K562 (cell line): ENCODE measurements around the gene SLC25A15. TPM values are rescaled to one million over a fixed set of nuclear protein-coding genes. Genes with fewer than 3 reads are reported as not detected.

Experiments used
- ATAC-seq: fragments of 200-7000 bp; cut with Tn5 transposase; 3 replicates; pipeline ENCODE4 v1.9.1; 2020; ENCODE audit warnings: moderate library complexity
- BruUV-seq: library from RNA; stranded (reverse); fragments of 400-500 nt; replicated peaks from 2 replicates; lab custom pipeline; 2021; lab: Mats Ljungman, UMichigan
- CTCF ChIA-PET: fragments of 300-600 bp; formaldehyde crosslinking; extraction: SDS; loops from one replicate; lab custom pipeline; 2021; ENCODE audit warnings: low intra/inter-chr PET ratio; lab: Yijun Ruan, JAX
- POLR2A ChIA-PET: fragments of 300-600, 350-650 bp; sonication (Branson Sonifier 250); formaldehyde crosslinking; extraction: SDS; loops from one replicate; lab custom pipeline; 2021; ENCODE audit warnings: antibody characterized with exemption, inconsistent platforms; lab: Yijun Ruan, JAX
- DNase-seq, 4 experiments: peaks; one replicate each; pipeline versions ENCODE4 v3.0.0 to v3.0.0-alpha.2; 2011 to 2018; ENCODE audit warnings: low spot score in 3 of 4, mixed read lengths in 3 of 4; ENCODE audit errors: extremely low read depth in 1 of 4
- FAIRE-seq: peaks from 2 replicates; lab custom pipeline; 2011; peaks lifted over from hg19 to GRCh38; lab: Jason Lieb, UNC
- H2AFZ ChIP-seq: 2 replicates; pipeline ENCODE4 v1.6.0; 2011; ENCODE audit warnings: low read depth, low read length, control low read depth, inconsistent platforms
- H3K27ac ChIP-seq: fragments of 200-600 bp; 3 replicates; pipeline ENCODE4 v1.8.0; 2011; ENCODE audit warnings: low read depth, mild to moderate bottlenecking, control low read depth, inconsistent platforms, low read length, moderate library complexity, mixed read lengths; ENCODE audit errors: extremely low read depth
- H3K27me3 ChIP-seq, 2 experiments: fragments of 300-600 bp in 1 of 2; 2 replicates in 1 of 2; 3 replicates in 1 of 2; pipeline versions ENCODE4 v1.6.0 to v1.8.0; 2011; ENCODE audit warnings: inconsistent platforms in 2 of 2, low read length in 2 of 2, mild to moderate bottlenecking in 1 of 2, mixed read lengths in 1 of 2, moderate library complexity in 1 of 2; ENCODE audit not compliant: control insufficient read depth in 2 of 2, insufficient read depth in 2 of 2
- H3K36me3 ChIP-seq: fragments of 300-600 bp; 3 replicates; pipeline ENCODE4 v1.8.0; 2011; ENCODE audit warnings: mild to moderate bottlenecking, low read length, inconsistent platforms; ENCODE audit not compliant: control insufficient read depth, insufficient read depth
- H3K4me1 ChIP-seq, 2 experiments: fragments of 200-600 bp in 1 of 2; replicated peaks in 1 of 2; 2 replicates in 1 of 2; 3 replicates in 1 of 2; pipeline versions ENCODE4 v1.5.1 to v1.8.0; 2011; ENCODE audit warnings: inconsistent platforms in 2 of 2, low read length in 2 of 2, mild to moderate bottlenecking in 1 of 2, mixed read lengths in 1 of 2, moderate library complexity in 1 of 2; ENCODE audit not compliant: control insufficient read depth in 2 of 2, insufficient read depth in 2 of 2
- H3K4me2 ChIP-seq: 2 replicates; pipeline ENCODE4 v1.6.1; 2011; ENCODE audit warnings: low read length, control low read depth, inconsistent platforms, mixed read lengths; ENCODE audit not compliant: insufficient read depth
- H3K4me3 ChIP-seq: fragments of 200-600 bp; sonication (generic), shearing (Covaris generic); 2 replicates; pipeline ENCODE4 v1.5.1; 2016; ENCODE audit warnings: control low read depth, inconsistent platforms
- H3K79me2 ChIP-seq: fragments of 200-600 bp; 3 replicates; pipeline ENCODE4 v1.8.0; 2011; ENCODE audit warnings: low read length, inconsistent platforms; ENCODE audit not compliant: control insufficient read depth, insufficient read depth
- H3K9ac ChIP-seq, 2 experiments: 2 replicates each; pipeline versions ENCODE4 v1.6.0 to v1.6.1; 2011; ENCODE audit warnings: low read depth in 2 of 2, low read length in 2 of 2, control low read depth in 1 of 2, inconsistent platforms in 1 of 2, mild to moderate bottlenecking in 1 of 2, mixed read lengths in 1 of 2; ENCODE audit not compliant: insufficient read depth in 1 of 2
- H3K9me1 ChIP-seq: one replicate; pipeline ENCODE4 v1.6.0; 2011; ENCODE audit warnings: inconsistent platforms, mild to moderate bottlenecking, low read length, moderate library complexity; ENCODE audit not compliant: control insufficient read depth, insufficient read depth
- H3K9me3 ChIP-seq: replicated peaks from 2 replicates; pipeline ENCODE4 v1.5.1; 2011; ENCODE audit warnings: low read depth, low read length, inconsistent platforms; ENCODE audit not compliant: control insufficient read depth, insufficient read depth
- H4K20me1 ChIP-seq: replicated peaks from 2 replicates; pipeline ENCODE4 v1.6.1; 2011; ENCODE audit warnings: low read length, inconsistent platforms, mixed read lengths; ENCODE audit not compliant: control insufficient read depth, insufficient read depth
- CTCF ChIP-seq, 3 experiments: IDR thresholded peaks in 2 of 3; conservative IDR thresholded peaks in 1 of 3; 2 replicates each; pipeline ENCODE4 v1.5.1; 2011 to 2012; ENCODE audit warnings: low read length in 3 of 3, mild to moderate bottlenecking in 3 of 3, control low read depth in 2 of 3, improper control_type of control experiment in 1 of 3, inconsistent platforms in 1 of 3, low read depth in 1 of 3, mixed read lengths in 1 of 3, moderate library complexity in 1 of 3; ENCODE audit not compliant: insufficient read depth in 2 of 3
- FOSL1 ChIP-seq: fragments of 200-800 bp; sonication (Bioruptor generic); conservative IDR thresholded peaks from 2 replicates; pipeline ENCODE4 v1.6.1; 2016; ENCODE audit warnings: missing genetic modification characterization, missing compliant biosample characterization
- RAD21 ChIP-seq, 2 experiments: fragments of 250-450 bp in 1 of 2; fragments of 450-650 bp in 1 of 2; sonication (Bioruptor Pico) in 1 of 2; formaldehyde crosslinking in 1 of 2; IDR thresholded peaks in 1 of 2; conservative IDR thresholded peaks in 1 of 2; 2 replicates each; pipeline versions ENCODE4 v1.4.0 to v1.8.0; 2020 to 2022; ENCODE audit warnings: mild to moderate bottlenecking in 2 of 2, moderate library complexity in 1 of 2
- SMC3 ChIP-seq: conservative IDR thresholded peaks from 2 replicates; pipeline ENCODE4 v1.6.1; 2011; ENCODE audit warnings: low read depth, low read length, improper control_type of control experiment; ENCODE audit not compliant: insufficient read depth
- STAT5A ChIP-seq: IDR thresholded peaks from 2 replicates; pipeline ENCODE4 v1.6.1; 2012; ENCODE audit warnings: low read length, inconsistent platforms, borderline replicate concordance
- TAF1 ChIP-seq: IDR thresholded peaks from 2 replicates; pipeline ENCODE4 v1.6.1; 2011; ENCODE audit warnings: mild to moderate bottlenecking, low read length, moderate library complexity; ENCODE audit not compliant: insufficient read depth, control insufficient read depth, severe bottlenecking; ENCODE audit errors: extremely low read depth
- ZFX ChIP-seq: sonication (generic); formaldehyde crosslinking; IDR thresholded peaks from 2 replicates; pipeline ENCODE4 v1.8.0; 2022; ENCODE audit warnings: mild to moderate bottlenecking, missing genetic modification reagents, moderate library complexity
- ZNF274 ChIP-seq: IDR thresholded peaks from 2 replicates; pipeline ENCODE4 v1.6.1; 2011; ENCODE audit warnings: low read depth, mild to moderate bottlenecking, low read length, moderate library complexity, borderline replicate concordance
- WGBS: fragments of 100-300 bp; shearing (Covaris generic); methylation state at CpG from one replicate; pipeline ENCODE4 v1.1.6; 2016; ENCODE audit warnings: low coverage, mixed read lengths; ENCODE audit not compliant: insufficient coverage; ENCODE audit errors: missing lambda C conversion rate; 5-methylcytosine and 5-hydroxymethylcytosine counted together
- in situ Hi-C: fragments of 300-500 bp; cut with MboI; formaldehyde crosslinking; loops from 4 replicates; pipeline ENCODE4 v1.15.0; 2018; ENCODE audit warnings: inconsistent platforms, mixed read lengths
- intact Hi-C: fragments of 100-400 bp; cut with micrococcal nuclease; formaldehyde crosslinking; loops from 2 replicates; pipeline ENCODE4 v1.14.2; 2022
- polyA plus RNA-seq, 8 experiments: library from polyadenylated mRNA; depleted of rRNA in 4 of 8; stranded (reverse) in 5 of 8; unstranded in 3 of 8; fragments of >200 nt; fragmentation: Nextera tagmentation in 2 of 8; fragmentation: Illumina TruSeq in 1 of 8; extraction: Ambion mirVana in 2 of 8; extraction: Trizol in 1 of 8; gene quantifications; 2 replicates each; pipeline versions ENCODE4 v1.2.1 to v1.2.3, GENCODE V29; 2011 to 2014; ENCODE audit warnings: inconsistent platforms in 1 of 8, missing spikeins in 1 of 8
- total RNA-seq, 7 experiments: library from RNA; depleted of rRNA in 6 of 7; stranded (reverse); fragments of >200 nt in 6 of 7; fragmentation: Illumina TruSeq in 2 of 7; extraction: Trizol in 2 of 7; gene quantifications; 2 replicates each; pipeline versions ENCODE4 v1.2.1 to v1.2.3, GENCODE V29; 2011 to 2021; ENCODE audit warnings: low replicate concordance in 1 of 7
- TF ChIP-seq, protein P1 (sequence below): IDR thresholded peaks from 2 replicates; pipeline ENCODE4 v1.6.1; 2011; ENCODE audit warnings: borderline replicate concordance, low read depth, mild to moderate bottlenecking, moderate library complexity, low read length; ENCODE audit not compliant: insufficient read depth, poor library complexity, severe bottlenecking

SLC25A15 gene
- total and polyA plus RNA-seq, 9 of the 15 experiments (the other 6 are each of a cell fraction or from before 2014, with no cell fraction given) = 3.5 to 30.5 (median 20.3) TPM

- FAIRE-seq = peak; percentile 89
- Histone ChIP-seq H3K4me1 (peaks cover 4 to 8% of the 10 kb centered on the region in 2 experiments; a peak in 3 of 5 replicates), H3K27ac (peak overlapping the region; percentile 39; the same call in 2 of the 3 replicates)
Measured at GRCh38 chr13:40777166-40777808, 12.1 kb upstream of the SLC25A15 start.

More at GRCh38 chr13:40777166-40777808, 12.1 kb upstream of the SLC25A15 start:
- no peaks in the 10 kb centered on the region for H3K9me1 ChIP-seq
- H3K27me3 ChIP-seq = no peaks in the 10 kb centered on the region
- intact Hi-C loops = loop anchor here (2.0 to 5.0 kb wide), 3 partner anchors 80 to 708 kb away; partner anchors contain the start of gene FOXO1
- BruUV-seq = no TSS peak
- peak overlapping the region in 1 of 2 experiments; percentile 17; a peak in 1 of 4 replicates for H3K9ac ChIP-seq
- TF ChIP-seq STAT5A = no peak
- TF ChIP-seq TAF1 = no peak
- TF ChIP-seq RAD21 (CRISPR knock-in tag; conservative IDR thresholded peaks at IDR 0.05 in 1 of 2, IDR thresholded peaks at IDR 0.05 in 1 of 2) = peak in 1 of 2 experiments; percentile 31; a peak in 2 of 4 replicates
- peak; percentile 23; the same call in 1 of the 2 replicates for TF ChIP-seq ZFX
- peak; percentile 66 for TF ChIP-seq FOSL1 (tag)
- peak; percentile 56 to 84 (median 57); a peak in 5 of 6 replicates for TF ChIP-seq CTCF (IDR thresholded peaks at IDR 0.05 in 2 of 3, conservative IDR thresholded peaks at IDR 0.05 in 1 of 3; ENCODE audit: insufficient read depth in 2 of 3, low read depth in 1 of 3, low read length in 3 of 3)
- TF ChIP-seq SMC3 = peak; percentile 28; the same call in 1 of the 2 replicates
- no peak for TF ChIP-seq ZNF274
- TF ChIP-seq, protein P1, sequence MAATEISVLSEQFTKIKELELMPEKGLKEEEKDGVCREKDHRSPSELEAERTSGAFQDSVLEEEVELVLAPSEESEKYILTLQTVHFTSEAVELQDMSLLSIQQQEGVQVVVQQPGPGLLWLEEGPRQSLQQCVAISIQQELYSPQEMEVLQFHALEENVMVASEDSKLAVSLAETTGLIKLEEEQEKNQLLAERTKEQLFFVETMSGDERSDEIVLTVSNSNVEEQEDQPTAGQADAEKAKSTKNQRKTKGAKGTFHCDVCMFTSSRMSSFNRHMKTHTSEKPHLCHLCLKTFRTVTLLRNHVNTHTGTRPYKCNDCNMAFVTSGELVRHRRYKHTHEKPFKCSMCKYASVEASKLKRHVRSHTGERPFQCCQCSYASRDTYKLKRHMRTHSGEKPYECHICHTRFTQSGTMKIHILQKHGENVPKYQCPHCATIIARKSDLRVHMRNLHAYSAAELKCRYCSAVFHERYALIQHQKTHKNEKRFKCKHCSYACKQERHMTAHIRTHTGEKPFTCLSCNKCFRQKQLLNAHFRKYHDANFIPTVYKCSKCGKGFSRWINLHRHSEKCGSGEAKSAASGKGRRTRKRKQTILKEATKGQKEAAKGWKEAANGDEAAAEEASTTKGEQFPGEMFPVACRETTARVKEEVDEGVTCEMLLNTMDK = peak; percentile 18
- no peaks in the 10 kb centered on the region for H4K20me1 ChIP-seq
- DNase-seq (peak; percentile 26 to 70 (median 47)), ATAC-seq (peak; percentile 91)
- peak overlapping the region; percentile 56 for H3K4me2 ChIP-seq
- peak overlapping the region; percentile 90 for H2AFZ ChIP-seq
- H3K79me2 ChIP-seq = no peaks in the 10 kb centered on the region
- POLR2A ChIA-PET = interaction anchor here (0.6 to 1.2 kb wide), 2 partner anchors 63 to 500 kb away, joined by 3 to 4 read pairs; no protein-coding TSS in a partner anchor
- no peaks in the 10 kb centered on the region for H3K9me3 ChIP-seq
- H3K4me3 ChIP-seq = peak overlapping the region; percentile 28
- in situ Hi-C loops = loop anchor here (25.0 kb wide), 1 partner anchor 285 kb away; the partner anchor contains the start of gene WBP4
- H3K36me3 ChIP-seq = no peaks in the 10 kb centered on the region
- 3% methylated on average over 7 of the region's 7 CpGs for WGBS
- CTCF ChIA-PET = interaction anchor here (1.1 to 1.4 kb wide), 2 partner anchors 95 to 216 kb away, joined by 3 to 4 read pairs; no protein-coding TSS in a partner anchor
